Stimulated activated CD4-positive, alpha-beta T cell treated with anti-CD3 and anti-CD28 coated beads, Interleukin-1b, Interleukin-23, amount 100 ng/mL, for 1 hour (primary cell): ENCODE results near the gene TBC1D8B.
"Not testable (repeated sequence)": the region's sequence is repeated elsewhere in the genome, so short reads cannot be mapped to it uniquely, and the experiment has no call there.

Experiments used
- DNase-seq, 2 donors: peaks; one replicate each; pipeline ENCODE4 v3.0.0-alpha.2; 2020; ENCODE audit warnings: low read depth in 2 of 2

TBC1D8B gene

GRCh38 chrX:106802388-106803275 is at the start of gene TBC1D8B:
TBC1D8B (plus strand) TSS chrX:106802673; CDS start chrX:106802854, 181 bp downstream.
- DNase-seq: no peak

GRCh38 chrX:106769288-106769687 is 33.2 kb upstream of the TBC1D8B start:
- not testable (repeated sequence) for DNase-seq

GRCh38 chrX:106774981-106775380 is 27.5 kb upstream of the TBC1D8B start:
- DNase-seq: no peak

- no peak for DNase-seq
Observed at GRCh38 chrX:106780264-106780663, 22.2 kb upstream of the TBC1D8B start.

- no peak for DNase-seq
Observed at GRCh38 chrX:106780664-106781377, 21.7 kb upstream of the TBC1D8B start.

- no peak for DNase-seq
Observed at GRCh38 chrX:106783716-106784115, 18.8 kb upstream of the TBC1D8B start.

- no peak for DNase-seq
Observed at GRCh38 chrX:106791495-106791894, 11.0 kb upstream of the TBC1D8B start.

- no peak for DNase-seq
Observed at GRCh38 chrX:106802063-106802387, 448 bp upstream of the TBC1D8B start.

GRCh38 chrX:106811131-106811910 is 8.8 kb downstream of the TBC1D8B start:
- DNase-seq: no peak

- not testable (repeated sequence) for DNase-seq
Observed at GRCh38 chrX:106812930-106813329, 10.5 kb downstream of the TBC1D8B start.

- not testable (repeated sequence) for DNase-seq
Observed at GRCh38 chrX:106814093-106814492, 11.6 kb downstream of the TBC1D8B start.

GRCh38 chrX:106862972-106863688 is 60.7 kb downstream of the TBC1D8B start:
- DNase-seq: no peak

- DNase-seq: no peak
Observed at GRCh38 chrX:106863697-106864096, 61.2 kb downstream of the TBC1D8B start.

- not testable (repeated sequence) for DNase-seq
Observed at GRCh38 chrX:106872796-106873195, 70.3 kb downstream of the TBC1D8B start.

GRCh38 chrX:106874075-106874474 is 71.6 kb downstream of the TBC1D8B start:
- no peak for DNase-seq

- DNase-seq: no peak
Observed at GRCh38 chrX:106875151-106875550, 72.7 kb downstream of the TBC1D8B start.

- DNase-seq: no peak
Observed at GRCh38 chrX:106889468-106889867, 87.0 kb downstream of the TBC1D8B start.

GRCh38 chrX:106891762-106892460 is 89.4 kb downstream of the TBC1D8B start:
- DNase-seq: no peak

- peak in 1 of 2 donors; percentile 10 for DNase-seq
Observed at GRCh38 chrX:106894392-106894909, 92.0 kb downstream of the TBC1D8B start.

GRCh38 chrX:106894978-106895452 is 92.5 kb downstream of the TBC1D8B start:
- no peak for DNase-seq
